Measurements from ENCODE around the gene KLHDC1. TPM values are rescaled to one million over a fixed set of nuclear protein-coding genes. Genes with fewer than 3 reads are reported as not detected.
A peak's percentile ranks its signal among the peaks of the same experiment; 100 is the strongest.
"Not testable (repeated sequence)": the region's sequence is repeated elsewhere in the genome, so short reads cannot be mapped to it uniquely, and the experiment has no call there.

Gene KLHDC1
- polyA plus RNA-seq, 3 donors, result 0.92 to 1.6 (median 1.5) TPM

GRCh38 chr14:49733836-49734235 lies 40.9 kb downstream of the KLHDC1 start:
- Histone ChIP-seq H3K27me3 (ENCODE audit: control insufficient read depth in 2 of 2, insufficient read depth in 2 of 2, low read length in 2 of 2) (no peaks in the 10 kb centered on the region), H2AFZ (ENCODE audit: insufficient read depth, low read depth, low read length, poor library complexity, severe bottlenecking) (no peak overlapping the region), H3K79me2 (ENCODE audit: insufficient read depth, low read length) (no peaks in the 10 kb centered on the region), H3K9me3 (replicated peaks in 1 of 2; ENCODE audit: control insufficient read depth in 1 of 2, insufficient read depth in 1 of 2, low read length in 2 of 2) (no peaks in the 10 kb centered on the region), H3K4me2 (replicated peaks; ENCODE audit: extremely low read depth, low read length, poor library complexity, severe bottlenecking) (no peak overlapping the region), H4K20me1 (ENCODE audit: insufficient read depth, low read length) (no peaks in the 10 kb centered on the region), H3K4me3 (replicated peaks in 1 of 3; ENCODE audit: low read depth in 2 of 3, low read length in 3 of 3) (no peak overlapping the region), H3K27ac (ENCODE audit: low read depth in 1 of 2, low read length in 2 of 2) (no peak overlapping the region), H3K4me1 (ENCODE audit: control insufficient read depth in 1 of 2, insufficient read depth in 2 of 2, low read length in 2 of 2) (no peaks in the 10 kb centered on the region), H3K9ac (ENCODE audit: insufficient read depth, low read length, poor library complexity, severe bottlenecking) (no peak overlapping the region), H3K36me3 (replicated peaks in 1 of 2; ENCODE audit: control insufficient read depth in 1 of 2, insufficient read depth in 2 of 2, low read length in 2 of 2) (peaks cover 0 to 4% of the 10 kb centered on the region in 2 donors)
- no peak for DNase-seq
- Mint-ChIP-seq H3K36me3 (peaks cover 5 to 17% of the 10 kb centered on the region in 2 donors), H3K27ac (no peak overlapping the region), H3K9me3 (no peaks in the 10 kb centered on the region), H3K4me1 (no peaks in the 10 kb centered on the region), H3K27me3 (ENCODE audit: low read depth in 3 of 3) (no peaks in the 10 kb centered on the region), H3K4me3 (no peak overlapping the region)
- TF ChIP-seq CTCF (IDR thresholded peaks at IDR 0.05), result no peak
- intact Hi-C loops (cut with micrococcal nuclease), result no loop called here

GRCh38 chr14:49735669-49736068 lies 42.7 kb downstream of the KLHDC1 start:
- H2AFZ ChIP-seq (ENCODE audit: insufficient read depth, low read depth, low read length, poor library complexity, severe bottlenecking); H3K27ac ChIP-seq (ENCODE audit: low read depth in 1 of 2, low read length in 2 of 2); H3K4me3 Mint-ChIP-seq; H3K27me3 ChIP-seq (ENCODE audit: control insufficient read depth in 2 of 2, insufficient read depth in 2 of 2, low read length in 2 of 2); H3K9me3 Mint-ChIP-seq; H3K27me3 Mint-ChIP-seq (ENCODE audit: low read depth in 3 of 3); H3K79me2 ChIP-seq (ENCODE audit: insufficient read depth, low read length); H3K9me3 ChIP-seq (replicated peaks in 1 of 2; ENCODE audit: control insufficient read depth in 1 of 2, insufficient read depth in 1 of 2, low read length in 2 of 2); H4K20me1 ChIP-seq (ENCODE audit: insufficient read depth, low read length); H3K4me3 ChIP-seq (replicated peaks in 1 of 3; ENCODE audit: low read depth in 2 of 3, low read length in 3 of 3); H3K4me1 Mint-ChIP-seq; H3K4me1 ChIP-seq (ENCODE audit: control insufficient read depth in 1 of 2, insufficient read depth in 2 of 2, low read length in 2 of 2); H3K36me3 ChIP-seq (replicated peaks in 1 of 2; ENCODE audit: control insufficient read depth in 1 of 2, insufficient read depth in 2 of 2, low read length in 2 of 2); DNase-seq; intact Hi-C loops (cut with micrococcal nuclease); H3K4me2 ChIP-seq (replicated peaks; ENCODE audit: extremely low read depth, low read length, poor library complexity, severe bottlenecking); H3K9ac ChIP-seq (ENCODE audit: insufficient read depth, low read length, poor library complexity, severe bottlenecking): not testable (repeated sequence)
- peak overlapping the region in 1 of 7 donors; percentile 43 for H3K27ac Mint-ChIP-seq
- 83% methylated on average over 2 of the region's 4 CpGs for WGBS (ENCODE audit: insufficient coverage)
- peaks cover 7 to 19% of the 10 kb centered on the region in 2 donors for H3K36me3 Mint-ChIP-seq

Measured in CD14-positive monocyte (primary cell).